ENCODE measurements around the gene BMERB1.
"Not testable (repeated sequence)": the region's sequence is repeated elsewhere in the genome, so short reads cannot be mapped to it uniquely, and the experiment has no call there.

The BMERB1 gene

GRCh38 chr16:15466131-15466530 is 31.7 kb downstream of the BMERB1 start:
- DNase-seq, result no peak

GRCh38 chr16:15466886-15467781 is 32.7 kb downstream of the BMERB1 start:
- DNase-seq, result no peak

- not testable (repeated sequence) for DNase-seq
Observed at GRCh38 chr16:15476971-15477370, 42.6 kb downstream of the BMERB1 start.

GRCh38 chr16:15477802-15478201 is 43.4 kb downstream of the BMERB1 start:
- no peak for DNase-seq

GRCh38 chr16:15482068-15482747 is 47.8 kb downstream of the BMERB1 start:
- DNase-seq, result peak; percentile 53 to 64

- DNase-seq, result no peak
Observed at GRCh38 chr16:15482748-15483298, 48.4 kb downstream of the BMERB1 start.

GRCh38 chr16:15483857-15484256 is 49.5 kb downstream of the BMERB1 start:
- DNase-seq, result no peak

- DNase-seq, result no peak
Observed at GRCh38 chr16:15484662-15485061, 50.3 kb downstream of the BMERB1 start.

- DNase-seq, result no peak
Observed at GRCh38 chr16:15485175-15485574, 50.8 kb downstream of the BMERB1 start.

- no peak for DNase-seq
Observed at GRCh38 chr16:15486661-15487060, 52.3 kb downstream of the BMERB1 start.

GRCh38 chr16:15487336-15488284 is 53.2 kb downstream of the BMERB1 start:
- no peak for DNase-seq

GRCh38 chr16:15489016-15489415 is 54.6 kb downstream of the BMERB1 start:
- DNase-seq, result no peak

- DNase-seq, result no peak
Observed at GRCh38 chr16:15490123-15490711, 55.8 kb downstream of the BMERB1 start.

- DNase-seq, result no peak
Observed at GRCh38 chr16:15491411-15491810, 57.0 kb downstream of the BMERB1 start.

GRCh38 chr16:15492091-15492740 is 57.8 kb downstream of the BMERB1 start:
- DNase-seq, result no peak

- DNase-seq, result no peak
Observed at GRCh38 chr16:15493466-15494180, 59.2 kb downstream of the BMERB1 start.

GRCh38 chr16:15494236-15494635 is 59.8 kb downstream of the BMERB1 start:
- DNase-seq, result no peak

GRCh38 chr16:15495898-15496297 is 61.5 kb downstream of the BMERB1 start:
- DNase-seq, result no peak

- no peak for DNase-seq
Observed at GRCh38 chr16:15498427-15499175, 64.2 kb downstream of the BMERB1 start.

- DNase-seq, result no peak
Observed at GRCh38 chr16:15502041-15502725, 67.8 kb downstream of the BMERB1 start.
